Muscle of leg (tissue), 11 donors: Measurements from ENCODE around the gene SAMD11. TPM values are rescaled to one million over a fixed set of nuclear protein-coding genes. Genes with fewer than 3 reads are reported as not detected.
"Not testable (repeated sequence)": the region's sequence is repeated elsewhere in the genome, so short reads cannot be mapped to it uniquely, and the experiment has no call there.

ENCODE experiments used
- DNase-seq: peaks from one replicate; pipeline ENCODE4 v3.0.0; 2013
- H3K27ac ChIP-seq: one replicate; pipeline ENCODE4 v1.5.1; 2013; ENCODE audit warnings: mild to moderate bottlenecking, low read length, control low read depth
- H3K27me3 ChIP-seq: one replicate; pipeline ENCODE4 v1.6.1; 2013; ENCODE audit warnings: low read length; ENCODE audit not compliant: control insufficient read depth, insufficient read depth
- H3K36me3 ChIP-seq: one replicate; pipeline ENCODE4 v1.6.1; 2013; ENCODE audit warnings: low read length; ENCODE audit not compliant: control insufficient read depth, insufficient read depth
- H3K4me1 ChIP-seq: one replicate; pipeline ENCODE4 v1.6.1; 2013; ENCODE audit warnings: low read length; ENCODE audit not compliant: control insufficient read depth, insufficient read depth
- H3K4me3 ChIP-seq: one replicate; pipeline ENCODE4 v1.5.1; 2013; ENCODE audit warnings: low read length, control low read depth
- H3K9me3 ChIP-seq: replicated peaks from 2 replicates; pipeline ENCODE4 v1.6.1; 2013; ENCODE audit warnings: low read depth, low read length; ENCODE audit not compliant: control insufficient read depth
- WGBS: methylation state at CpG from one replicate; pipeline ENCODE4 v1.1.5; 2013; ENCODE audit warnings: missing lambda C conversion rate; ENCODE audit not compliant: insufficient coverage; 5-methylcytosine and 5-hydroxymethylcytosine counted together
- polyA plus RNA-seq, 8 donors: library from polyadenylated mRNA; unstranded; fragments of 120-200 nt; gene quantifications; one replicate each; pipeline versions ENCODE4 v1.2.1 to v1.2.3, GENCODE V29; 2013; ENCODE audit warnings: inconsistent platforms in 1 of 8, low replicate concordance in 1 of 8; ENCODE audit not compliant: insufficient read length in 8 of 8, insufficient read depth in 1 of 8
- total RNA-seq: library from RNA; stranded (reverse); fragments of 120-200 nt; gene quantifications from one replicate; pipeline ENCODE4 v1.2.4, GENCODE V29; 2013

The SAMD11 gene
- total and polyA plus RNA-seq, 9 donors: 2.4 to 9.2 (median 6.3) TPM

DNA sequence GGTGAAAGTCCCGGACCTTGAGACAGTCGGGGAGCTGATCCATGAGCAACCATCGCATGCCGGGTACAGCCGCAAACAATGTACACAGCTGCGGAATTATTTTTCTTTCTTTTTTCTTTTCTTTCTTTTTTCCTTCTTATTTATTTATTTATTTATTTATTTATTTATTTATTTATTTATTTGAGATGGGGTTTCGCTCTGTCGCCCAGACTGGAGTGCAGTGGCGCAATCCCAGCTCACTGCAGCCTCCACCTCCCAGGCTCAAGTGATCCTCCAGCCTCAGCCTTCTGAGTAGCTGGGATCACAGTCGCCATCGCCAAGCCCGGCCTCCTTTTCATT is 60.7 kb downstream of the SAMD11 start:
- peaks cover 28% of the 10 kb centered on the region for H3K27me3 ChIP-seq
- peaks cover 13% of the 10 kb centered on the region for H3K4me1 ChIP-seq
- H3K27ac ChIP-seq: no peak overlapping the region
- no peaks in the 10 kb centered on the region for H3K9me3 ChIP-seq
- H3K4me3 ChIP-seq: no peak overlapping the region
- DNase-seq: no peak
- 42% methylated on average over 4 of the region's 12 CpGs for WGBS
- H3K36me3 ChIP-seq: no peaks in the 10 kb centered on the region

DNA sequence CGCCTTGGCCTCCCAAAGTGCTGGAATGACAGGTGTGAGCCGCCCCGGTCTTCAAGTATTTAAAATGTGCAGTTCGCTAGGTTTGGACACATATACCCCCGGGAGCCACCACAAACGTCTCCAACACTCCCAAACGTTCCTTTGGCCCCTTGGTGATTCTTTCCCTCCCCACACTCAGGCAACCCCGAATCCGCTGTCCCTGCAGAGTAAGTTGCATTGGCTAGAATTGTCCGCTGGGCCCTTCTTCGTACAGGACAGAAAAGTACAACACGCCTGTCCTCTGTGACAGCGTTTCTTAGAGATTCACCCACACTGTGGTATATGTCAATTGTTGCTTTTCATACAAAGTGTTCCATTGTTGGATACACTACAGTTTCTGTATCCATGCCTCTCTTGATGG is 61.4 kb downstream of the SAMD11 start:
- no peaks in the 10 kb centered on the region for H3K9me3 ChIP-seq
- 65% methylated on average over 10 of the region's 13 CpGs for WGBS
- H3K4me1 ChIP-seq: peaks cover 13% of the 10 kb centered on the region
- no peak for DNase-seq
- no peak overlapping the region for H3K4me3 ChIP-seq
- H3K36me3 ChIP-seq: no peaks in the 10 kb centered on the region
- H3K27me3 ChIP-seq: peaks cover 30% of the 10 kb centered on the region
- no peak overlapping the region for H3K27ac ChIP-seq

DNA sequence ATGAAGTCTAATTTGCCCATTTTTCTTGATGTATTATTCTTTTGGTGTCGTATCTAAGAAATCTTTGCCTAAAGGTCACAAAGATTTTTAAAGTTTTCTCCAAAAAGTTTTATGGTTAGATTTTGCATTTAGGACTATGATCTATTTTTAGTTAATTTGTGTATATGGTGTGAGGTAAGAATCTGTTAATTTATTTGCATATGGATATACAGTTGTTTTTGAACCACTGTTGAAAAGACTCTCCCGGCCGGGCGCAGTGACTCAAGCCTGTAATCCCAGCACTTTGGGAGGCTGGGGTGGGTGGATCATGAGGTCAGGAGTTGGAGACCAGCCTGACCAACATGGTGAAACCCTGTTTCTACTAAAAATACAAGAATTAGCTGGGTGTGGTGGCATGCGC is 64.3 kb downstream of the SAMD11 start:
- H3K36me3 ChIP-seq, H3K4me1 ChIP-seq, H3K4me3 ChIP-seq, H3K9me3 ChIP-seq, DNase-seq, H3K27ac ChIP-seq: not testable (repeated sequence)
- 53% methylated on average over 3 of the region's 5 CpGs for WGBS
- H3K27me3 ChIP-seq: peaks cover 26% of the 10 kb centered on the region

DNA sequence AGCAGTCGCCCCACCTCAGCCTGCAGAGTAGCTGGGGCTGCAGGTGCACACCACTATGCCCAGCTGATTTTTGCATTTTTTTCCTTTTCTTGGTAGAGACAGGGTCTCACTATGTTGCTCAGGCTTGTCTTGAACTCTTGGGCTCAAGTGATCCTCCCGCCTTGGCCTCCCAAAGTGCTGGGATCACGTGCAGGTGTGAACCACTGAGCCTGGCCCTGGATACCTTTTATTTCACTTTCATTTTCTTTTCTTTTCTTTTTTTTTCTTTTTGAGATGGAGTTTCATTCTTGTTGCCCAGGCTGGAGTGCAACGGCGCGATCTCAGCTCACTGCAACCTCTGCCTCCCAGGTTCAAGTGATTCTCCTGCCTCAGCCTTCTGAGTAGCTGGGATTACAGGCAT is 67.6 kb downstream of the SAMD11 start:
- DNase-seq, H3K36me3 ChIP-seq, H3K9me3 ChIP-seq, H3K4me3 ChIP-seq, H3K27ac ChIP-seq, H3K4me1 ChIP-seq: not testable (repeated sequence)
- peaks cover 21% of the 10 kb centered on the region for H3K27me3 ChIP-seq
- 94% methylated on average over 2 of the region's 6 CpGs for WGBS

DNA sequence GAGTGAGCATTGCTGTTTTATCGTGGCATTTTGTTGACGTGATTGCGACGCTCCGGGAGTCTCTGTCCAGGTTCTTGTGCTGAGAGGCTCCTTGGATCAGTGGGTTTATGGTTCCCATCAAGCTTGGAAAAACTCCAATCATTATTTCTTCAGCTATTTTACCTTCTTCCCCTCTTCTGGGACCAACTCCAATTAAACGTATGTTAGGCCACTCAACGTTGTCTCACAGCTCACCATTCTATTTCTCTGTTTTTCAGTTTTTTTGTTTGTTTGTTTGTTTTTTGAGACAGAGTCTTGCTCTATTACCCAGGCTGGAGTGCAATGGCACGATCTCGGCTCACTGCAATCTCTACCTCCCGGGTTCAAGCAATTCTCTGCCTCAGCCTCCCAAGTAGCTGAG is 68.2 kb downstream of the SAMD11 start:
- 100% methylated on average over 5 of the region's 10 CpGs for WGBS
- DNase-seq: no peak
- Histone ChIP-seq H3K27ac (no peak overlapping the region), H3K4me1 (no peaks in the 10 kb centered on the region), H3K9me3 (peaks cover 5% of the 10 kb centered on the region), H3K4me3 (no peak overlapping the region), H3K36me3 (no peaks in the 10 kb centered on the region), H3K27me3 (peaks cover 21% of the 10 kb centered on the region)

DNA sequence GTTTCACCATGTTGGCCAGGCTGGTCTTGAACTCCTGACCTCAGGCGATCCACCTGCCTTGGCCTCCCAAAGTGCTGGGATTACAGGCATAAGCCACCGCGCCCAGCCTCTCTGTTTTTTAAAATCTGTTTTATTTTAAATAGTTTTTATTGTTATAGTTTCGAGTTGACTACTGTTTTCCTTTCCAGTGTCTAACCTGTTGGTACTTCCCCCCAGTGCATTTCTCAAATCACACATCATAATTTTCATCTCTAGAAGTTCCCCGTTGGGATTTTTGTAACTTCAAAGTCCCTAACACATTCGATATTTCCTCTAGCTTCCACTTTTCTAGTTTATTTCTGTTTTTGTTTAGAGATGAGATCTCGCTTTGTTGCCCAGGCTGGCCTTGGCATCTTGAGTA is 68.6 kb downstream of the SAMD11 start:
- Histone ChIP-seq H3K36me3 (no peaks in the 10 kb centered on the region), H3K9me3 (peaks cover 5% of the 10 kb centered on the region), H3K27ac (no peak overlapping the region), H3K4me3 (no peak overlapping the region), H3K27me3 (peaks cover 26% of the 10 kb centered on the region), H3K4me1 (peaks cover 2% of the 10 kb centered on the region)
- no peak for DNase-seq
- WGBS: no CpG with 5 or more reads among the region's 7 CpGs

DNA sequence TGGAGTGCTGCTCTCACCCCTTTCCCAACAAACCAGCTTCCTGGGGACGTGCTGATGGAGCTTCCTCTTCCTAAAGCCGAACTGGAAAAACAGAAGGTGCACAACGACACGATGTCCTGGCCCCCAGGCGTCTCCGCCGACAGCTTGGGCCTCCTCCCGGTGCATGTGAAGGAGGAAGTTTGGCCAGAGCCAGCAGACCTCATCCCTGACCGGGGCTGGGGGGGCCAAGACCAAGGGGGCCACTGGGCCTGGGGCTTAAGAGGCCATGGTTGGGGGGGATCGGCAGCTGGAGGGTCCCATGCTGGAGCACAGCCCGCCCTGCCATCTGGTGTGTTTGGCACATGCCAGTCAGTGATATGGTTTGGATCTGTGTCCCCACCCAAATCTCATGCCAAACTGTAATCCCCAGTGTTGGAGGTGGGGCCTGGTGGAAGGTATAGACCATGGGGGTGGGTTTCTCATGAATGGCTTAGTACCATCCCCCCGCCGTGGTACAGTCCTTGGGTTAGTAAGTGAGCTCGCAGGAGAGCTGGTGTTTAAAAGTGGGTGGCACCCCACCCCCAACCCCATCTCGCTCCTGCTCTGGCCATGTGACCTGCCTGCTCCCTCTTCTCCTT is 69.8 kb downstream of the SAMD11 start:
- Histone ChIP-seq H3K27ac (no peak overlapping the region), H3K27me3 (peaks cover 35% of the 10 kb centered on the region), H3K4me3 (no peak overlapping the region), H3K9me3 (peaks cover 5% of the 10 kb centered on the region), H3K4me1 (peaks cover 13% of the 10 kb centered on the region), H3K36me3 (no peaks in the 10 kb centered on the region)
- 54% methylated on average over 2 of the region's 15 CpGs for WGBS
- DNase-seq: no peak

Other genes starting within 250 kb of the SAMD11 start
- not detected for gene OR4F16, start 237.3 kb upstream of the SAMD11 start, total RNA-seq
- gene OR4F16, start 237.3 kb upstream of the SAMD11 start, polyA plus RNA-seq: not detected
- gene NOC2L, start 35.3 kb downstream of the SAMD11 start, total RNA-seq: 41.8 TPM
- gene NOC2L, start 35.3 kb downstream of the SAMD11 start, polyA plus RNA-seq: 10 to 100 TPM; 39.8 to 49.9 (median 45.8) TPM
- 3.9 TPM for gene KLHL17, start 36.7 kb downstream of the SAMD11 start, total RNA-seq
- 1 to 10 TPM; 4.6 to 8.1 (median 6.2) TPM for gene KLHL17, start 36.7 kb downstream of the SAMD11 start, polyA plus RNA-seq
- gene PLEKHN1, start 42.6 kb downstream of the SAMD11 start, total RNA-seq: not detected
- 1 to 10 TPM in 1 of 8 donors, under 1 TPM in 2, not detected in 5; 0.14 to 1.3 (median 0.53) TPM for gene PLEKHN1, start 42.6 kb downstream of the SAMD11 start, polyA plus RNA-seq
- 3.1 TPM for gene PERM1, start 58.2 kb downstream of the SAMD11 start, total RNA-seq
- gene PERM1, start 58.2 kb downstream of the SAMD11 start, polyA plus RNA-seq: 1 to 10 TPM in 7 of 8 donors, under 1 TPM in 1; 0.86 to 2.5 (median 1.8) TPM
- 39.4 TPM for gene HES4, start 76.2 kb downstream of the SAMD11 start, total RNA-seq
- gene HES4, start 76.2 kb downstream of the SAMD11 start, polyA plus RNA-seq: 10 to 100 TPM; 14.4 to 31.3 (median 19.4) TPM
- 18.8 TPM for gene ISG15, start 89.6 kb downstream of the SAMD11 start, total RNA-seq
- gene ISG15, start 89.6 kb downstream of the SAMD11 start, polyA plus RNA-seq: 10 to 100 TPM in 5 of 8 donors, 1 to 10 TPM in 3; 8.2 to 14.3 (median 12.3) TPM
- 16.0 TPM for gene AGRN, start 96.2 kb downstream of the SAMD11 start, total RNA-seq
- 10 to 100 TPM; 35.9 to 92.0 (median 58.4) TPM for gene AGRN, start 96.2 kb downstream of the SAMD11 start, polyA plus RNA-seq
- 0.09 TPM for gene RNF223, start 150.4 kb downstream of the SAMD11 start, total RNA-seq
- under 1 TPM in 6 of 8 donors, not detected in 2; 0.08 to 0.23 (median 0.09) TPM for gene RNF223, start 150.4 kb downstream of the SAMD11 start, polyA plus RNA-seq
- 4.5 TPM for gene C1orf159, start 192.2 kb downstream of the SAMD11 start, total RNA-seq
- 1 to 10 TPM; 4.5 to 8.4 (median 6.7) TPM for gene C1orf159, start 192.2 kb downstream of the SAMD11 start, polyA plus RNA-seq
- 0.09 TPM for gene TTLL10, start 250.0 kb downstream of the SAMD11 start, total RNA-seq
- under 1 TPM in 7 of 8 donors, not detected in 1; 0.11 to 0.59 (median 0.37) TPM for gene TTLL10, start 250.0 kb downstream of the SAMD11 start, polyA plus RNA-seq